ENCODE results near the gene CMTM5.

The CMTM5 gene

DNA sequence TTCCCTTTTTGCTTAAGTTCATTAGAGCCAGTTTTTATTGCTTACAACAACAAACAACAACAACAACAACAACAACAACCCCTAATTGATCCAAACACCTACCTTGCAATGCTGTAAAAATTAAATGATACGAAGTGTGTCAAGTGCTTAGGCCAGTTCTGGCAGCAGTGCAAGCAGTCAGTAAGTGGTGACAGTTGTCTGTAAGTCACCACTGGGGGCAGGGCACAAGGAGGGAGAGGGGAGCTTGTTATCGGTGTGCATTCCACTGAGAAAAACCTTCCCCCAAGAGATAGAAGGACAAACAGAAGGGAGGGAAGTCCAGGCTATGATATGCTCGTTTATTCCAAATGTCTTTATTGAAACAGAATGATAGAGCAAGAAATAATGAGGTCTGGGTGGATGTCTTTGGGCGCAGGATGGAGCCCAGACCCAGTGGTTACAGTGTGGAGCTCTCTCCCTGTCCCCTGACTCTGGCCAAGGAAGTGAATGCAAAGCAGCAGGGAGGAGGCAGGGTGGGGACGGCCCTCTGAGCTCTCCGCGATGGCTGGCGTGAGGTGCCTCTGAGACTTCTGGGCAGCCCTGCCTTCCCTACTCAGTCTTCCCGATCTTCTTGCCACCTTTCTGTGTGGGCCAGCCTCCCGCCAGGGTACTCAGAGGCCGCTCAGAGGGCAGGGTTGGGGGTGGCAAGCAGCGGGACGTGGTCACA lies 30.7 kb upstream of the CMTM5 start:
- H3K27me3 ChIP-seq = no peaks in the 10 kb centered on the region
- no peaks in the 10 kb centered on the region for H3K4me1 ChIP-seq
- TF ChIP-seq, protein P1, sequence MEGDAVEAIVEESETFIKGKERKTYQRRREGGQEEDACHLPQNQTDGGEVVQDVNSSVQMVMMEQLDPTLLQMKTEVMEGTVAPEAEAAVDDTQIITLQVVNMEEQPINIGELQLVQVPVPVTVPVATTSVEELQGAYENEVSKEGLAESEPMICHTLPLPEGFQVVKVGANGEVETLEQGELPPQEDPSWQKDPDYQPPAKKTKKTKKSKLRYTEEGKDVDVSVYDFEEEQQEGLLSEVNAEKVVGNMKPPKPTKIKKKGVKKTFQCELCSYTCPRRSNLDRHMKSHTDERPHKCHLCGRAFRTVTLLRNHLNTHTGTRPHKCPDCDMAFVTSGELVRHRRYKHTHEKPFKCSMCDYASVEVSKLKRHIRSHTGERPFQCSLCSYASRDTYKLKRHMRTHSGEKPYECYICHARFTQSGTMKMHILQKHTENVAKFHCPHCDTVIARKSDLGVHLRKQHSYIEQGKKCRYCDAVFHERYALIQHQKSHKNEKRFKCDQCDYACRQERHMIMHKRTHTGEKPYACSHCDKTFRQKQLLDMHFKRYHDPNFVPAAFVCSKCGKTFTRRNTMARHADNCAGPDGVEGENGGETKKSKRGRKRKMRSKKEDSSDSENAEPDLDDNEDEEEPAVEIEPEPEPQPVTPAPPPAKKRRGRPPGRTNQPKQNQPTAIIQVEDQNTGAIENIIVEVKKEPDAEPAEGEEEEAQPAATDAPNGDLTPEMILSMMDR (IDR thresholded peaks at IDR 0.05) = no peak
- H3K36me3 ChIP-seq = peaks cover 0 to 30% (median 0%) of the 10 kb centered on the region in 3 donors
- DNase-seq = no peak
- no peak overlapping the region for H3K4me3 ChIP-seq
- H3K27ac ChIP-seq = no peak overlapping the region
- intact Hi-C loops (cut with DNase I; ENCODE audit: low total_unique reads) = no loop called here
- H3K9me3 ChIP-seq = no peaks in the 10 kb centered on the region

DNA sequence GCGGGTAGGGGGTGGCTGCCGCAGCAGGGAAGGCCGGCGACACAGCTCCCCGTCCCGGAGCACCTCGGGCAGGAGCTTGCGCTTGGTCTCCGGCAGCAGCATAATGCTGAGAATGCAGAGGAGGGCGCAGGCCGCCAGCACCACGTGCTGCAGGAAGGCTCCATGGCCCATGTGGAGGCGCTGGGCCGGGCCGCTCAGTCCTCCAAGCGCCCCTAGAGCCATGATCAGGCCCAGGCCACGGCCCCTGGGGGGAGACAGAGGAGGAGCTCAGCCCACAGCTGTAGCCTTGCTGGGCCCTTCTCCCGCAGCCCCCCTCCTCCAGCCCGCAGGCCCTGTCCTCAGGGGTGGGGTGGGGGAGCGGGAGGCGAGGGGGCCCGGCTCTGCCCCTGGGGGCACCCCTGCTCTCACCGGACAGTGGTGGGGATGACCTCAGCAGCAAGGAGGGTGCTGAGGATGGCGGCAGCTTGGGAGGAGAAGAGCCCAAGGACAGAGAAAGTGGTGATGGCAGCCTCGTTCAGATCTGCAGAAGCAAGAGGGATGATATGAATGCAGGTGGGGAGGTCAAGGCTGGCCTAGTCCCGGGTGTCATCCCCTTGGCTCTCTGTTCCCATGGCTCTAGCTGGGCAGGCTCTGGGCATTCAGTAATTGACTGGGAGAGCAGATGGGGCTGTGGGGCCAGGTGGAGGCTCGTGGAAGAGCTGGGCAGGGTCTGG lies 30.0 kb upstream of the CMTM5 start:
- no peaks in the 10 kb centered on the region for H3K9me3 ChIP-seq
- no peaks in the 10 kb centered on the region for H3K27me3 ChIP-seq
- H3K27ac ChIP-seq = no peak overlapping the region
- peaks cover 0 to 6% (median 3%) of the 10 kb centered on the region in 4 donors for H3K4me1 ChIP-seq
- no peak for DNase-seq
- intact Hi-C loops (cut with DNase I; ENCODE audit: low total_unique reads) = no loop called here
- H3K4me3 ChIP-seq = no peak overlapping the region
- TF ChIP-seq, protein P1 (IDR thresholded peaks at IDR 0.05) = no peak
- H3K36me3 ChIP-seq = peaks cover 0 to 30% (median 0%) of the 10 kb centered on the region in 3 donors

DNA sequence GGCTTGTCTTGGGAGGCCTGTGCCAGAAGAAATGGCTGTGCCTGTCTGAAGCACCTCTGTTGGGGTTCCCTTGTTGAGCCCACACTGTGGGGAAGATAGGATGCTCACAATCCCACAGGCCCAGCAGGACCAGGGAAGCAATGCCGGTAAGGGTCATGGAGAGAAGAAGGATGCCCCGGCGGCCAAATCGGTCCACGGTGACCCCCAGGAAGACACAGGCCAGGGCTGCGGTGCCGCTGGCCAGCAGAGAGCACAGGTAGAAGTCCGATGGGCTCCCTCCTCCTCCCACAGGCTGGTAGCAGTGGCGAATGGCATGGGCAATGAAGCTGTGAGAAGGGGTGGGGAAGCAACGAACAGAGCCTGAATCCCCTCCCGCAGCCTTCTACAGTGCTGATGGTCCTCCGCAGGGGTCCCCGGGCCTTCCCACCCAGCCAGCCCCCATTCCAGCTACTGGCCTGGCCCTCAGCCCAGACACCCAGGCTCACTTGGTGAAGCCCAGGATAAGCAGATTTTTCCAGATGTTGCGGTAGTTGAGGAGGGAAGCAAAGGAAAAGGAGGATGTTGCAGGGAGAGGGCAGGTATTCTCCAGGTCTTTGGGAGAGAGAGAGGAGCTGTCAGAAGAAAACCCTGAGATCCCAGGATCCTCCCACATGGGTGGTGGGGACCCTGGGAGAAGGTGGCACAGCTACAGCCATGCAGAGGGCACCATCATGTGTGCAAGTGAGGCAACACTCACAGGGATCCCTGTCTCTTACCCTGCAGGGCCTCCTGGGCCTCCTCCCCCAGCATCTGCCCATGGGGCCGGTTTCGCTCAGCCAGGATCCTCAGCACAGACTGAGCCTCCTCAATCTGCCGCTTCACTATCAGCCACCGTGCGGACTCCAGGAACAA lies 29.2 kb upstream of the CMTM5 start:
- TF ChIP-seq, protein P1 (IDR thresholded peaks at IDR 0.05) = no peak
- DNase-seq = no peak
- Histone ChIP-seq H3K27ac (no peak overlapping the region), H3K4me3 (no peak overlapping the region), H3K9me3 (no peaks in the 10 kb centered on the region), H3K36me3 (peaks cover 0 to 30% (median 0%) of the 10 kb centered on the region in 3 donors), H3K27me3 (no peaks in the 10 kb centered on the region), H3K4me1 (peaks cover 0 to 11% (median 9%) of the 10 kb centered on the region in 4 donors)
- intact Hi-C loops (cut with DNase I; ENCODE audit: low total_unique reads) = no loop called here

DNA sequence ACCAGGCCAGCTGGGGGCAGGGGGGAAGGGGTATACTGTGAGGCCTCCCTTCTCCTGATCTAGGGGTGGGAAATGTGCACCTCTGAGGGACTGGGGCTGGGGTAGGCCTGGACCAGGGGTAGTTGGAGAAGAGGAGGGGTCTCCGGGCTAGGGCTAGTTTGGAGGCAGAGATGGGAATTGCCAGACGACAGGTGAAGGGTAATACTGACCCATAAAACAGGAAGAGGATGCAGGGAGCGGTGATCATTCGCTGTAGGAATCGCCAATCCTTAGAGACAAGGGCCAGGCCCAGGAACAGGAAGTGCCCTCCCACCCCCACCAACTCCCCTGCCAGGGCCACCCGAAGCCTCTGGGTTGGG lies 28.6 kb upstream of the CMTM5 start:
- Histone ChIP-seq H3K36me3 (peaks cover 0 to 30% (median 0%) of the 10 kb centered on the region in 3 donors), H3K9me3 (no peaks in the 10 kb centered on the region), H3K27me3 (no peaks in the 10 kb centered on the region), H3K4me1 (peaks cover 0 to 11% (median 10%) of the 10 kb centered on the region in 4 donors), H3K4me3 (no peak overlapping the region), H3K27ac (no peak overlapping the region)
- intact Hi-C loops (cut with DNase I; ENCODE audit: low total_unique reads) = no loop called here
- DNase-seq = no peak
- TF ChIP-seq, protein P1 (IDR thresholded peaks at IDR 0.05) = no peak

DNA sequence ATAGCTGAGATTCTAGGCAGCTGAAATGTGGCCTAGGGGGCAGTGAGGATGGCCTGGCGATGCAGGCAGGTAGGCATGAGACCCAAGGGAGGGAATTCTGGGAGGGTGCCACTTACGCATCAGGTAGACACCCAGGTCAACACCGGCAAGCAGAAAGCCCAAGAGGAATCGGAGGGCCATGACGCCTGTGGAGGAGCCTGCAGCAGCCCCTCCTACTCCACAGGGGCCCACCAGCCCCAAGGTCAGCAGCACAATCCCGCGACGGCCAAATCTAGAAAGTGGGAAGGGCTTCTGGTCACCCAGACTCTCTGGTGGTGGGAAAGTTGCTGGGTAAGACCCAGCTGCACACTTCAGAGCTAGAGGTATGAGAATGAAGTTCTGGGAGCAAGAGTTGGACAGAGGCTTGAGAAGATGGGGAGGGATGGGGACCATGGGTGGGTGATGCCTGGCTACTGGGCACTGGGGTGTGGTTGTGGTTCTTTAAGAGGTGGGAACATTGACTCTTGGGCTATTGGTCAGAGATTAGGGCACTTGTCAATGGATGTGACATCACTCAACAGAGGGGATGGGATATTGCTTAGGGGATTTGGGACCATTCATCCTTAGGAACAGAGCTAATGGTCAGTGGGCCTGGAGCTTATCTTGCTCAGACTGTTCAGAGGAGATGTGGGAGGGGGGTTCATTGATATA lies 27.5 kb upstream of the CMTM5 start:
- Histone ChIP-seq H3K27me3 (no peaks in the 10 kb centered on the region), H3K36me3 (peaks cover 0 to 30% (median 0%) of the 10 kb centered on the region in 3 donors), H3K9me3 (no peaks in the 10 kb centered on the region), H3K4me1 (peaks cover 0 to 11% (median 10%) of the 10 kb centered on the region in 4 donors), H3K4me3 (no peak overlapping the region), H3K27ac (no peak overlapping the region)
- intact Hi-C loops (cut with DNase I; ENCODE audit: low total_unique reads) = no loop called here
- TF ChIP-seq, protein P1 (IDR thresholded peaks at IDR 0.05) = no peak
- DNase-seq = no peak
